IMR-90 (cell line): Measurements from ENCODE around the gene HCFC1R1. TPM values are rescaled to one million over a fixed set of nuclear protein-coding genes. Genes with fewer than 3 reads are reported as not detected.

Experiments used
- ATAC-seq: fragments of 200-7000 bp; cut with Tn5 transposase; 2 replicates; pipeline ENCODE4 v1.9.1; 2020; ENCODE audit warnings: low read depth, mild to moderate bottlenecking, moderate library complexity
- BruUV-seq: library from RNA; stranded (reverse); fragments of 400-500 nt; replicated peaks from 2 replicates; lab custom pipeline; 2021; lab: Mats Ljungman, UMichigan
- CTCF ChIA-PET: fragments of 300-600 bp; formaldehyde crosslinking; extraction: SDS; loops from one replicate; lab custom pipeline; 2021; ENCODE audit warnings: antibody characterized with exemption; lab: Yijun Ruan, JAX
- POLR2A ChIA-PET: fragments of 300-600 bp; sonication (Branson Sonifier 250); formaldehyde crosslinking; loops from one replicate; lab custom pipeline; 2022; ENCODE audit warnings: antibody characterized with exemption; ENCODE audit not compliant: unreplicated experiment; lab: Charles Lee
- DNase-seq: peaks from one replicate; pipeline ENCODE4 v3.0.0; 2013
- H2AFZ ChIP-seq: replicated peaks from 2 replicates; pipeline ENCODE3; 2013; ENCODE audit warnings: low read length, mild to moderate bottlenecking; ENCODE audit not compliant: poor library complexity
- H2AK5ac ChIP-seq: 2 replicates; pipeline ENCODE4 v1.6.1; 2013; ENCODE audit warnings: low read depth, low read length, inconsistent platforms
- H2AK9ac ChIP-seq: replicated peaks from 2 replicates; pipeline ENCODE3; 2013; ENCODE audit warnings: mild to moderate bottlenecking, low read depth, low read length, moderate library complexity; ENCODE audit not compliant: poor library complexity
- H2BK120ac ChIP-seq: 2 replicates; pipeline ENCODE4 v1.6.1; 2013; ENCODE audit warnings: low read depth, low read length, inconsistent platforms
- H2BK15ac ChIP-seq: 3 replicates; pipeline ENCODE4 v1.6.1; 2013; ENCODE audit warnings: low read depth, low read length, inconsistent platforms
- H2BK20ac ChIP-seq: 2 replicates; pipeline ENCODE4 v1.6.1; 2013; ENCODE audit warnings: low read depth, mild to moderate bottlenecking, inconsistent platforms, low read length, moderate library complexity
- H2BK5ac ChIP-seq: 2 replicates; pipeline ENCODE4 v1.6.1; 2013; ENCODE audit warnings: mild to moderate bottlenecking, low read depth, low read length, inconsistent platforms; ENCODE audit not compliant: poor library complexity, severe bottlenecking
- H3K14ac ChIP-seq: replicated peaks from 2 replicates; pipeline ENCODE4 v1.6.1; 2013; ENCODE audit warnings: low read depth, low read length, inconsistent platforms
- H3K18ac ChIP-seq: 2 replicates; pipeline ENCODE4 v1.6.1; 2013; ENCODE audit warnings: low read depth, low read length, control low read depth
- H3K23ac ChIP-seq: 2 replicates; pipeline ENCODE4 v1.6.1; 2013; ENCODE audit warnings: low read depth, low read length, inconsistent platforms
- H3K27ac ChIP-seq: 2 replicates; pipeline ENCODE4 v1.5.1; 2013; ENCODE audit warnings: mild to moderate bottlenecking, control low read depth, low read length; ENCODE audit not compliant: insufficient read depth
- H3K27me3 ChIP-seq: 2 replicates; pipeline ENCODE4 v1.6.1; 2013; ENCODE audit warnings: low read length; ENCODE audit not compliant: control insufficient read depth, insufficient read depth
- H3K36me3 ChIP-seq: 2 replicates; pipeline ENCODE4 v1.6.1; 2013; ENCODE audit warnings: low read length, mixed read lengths; ENCODE audit not compliant: control insufficient read depth, insufficient read depth
- H3K4ac ChIP-seq: 2 replicates; pipeline ENCODE4 v1.6.1; 2013; ENCODE audit warnings: low read depth, low read length, inconsistent platforms
- H3K4me1 ChIP-seq: 2 replicates; pipeline ENCODE4 v1.6.1; 2013; ENCODE audit warnings: low read length, mixed read lengths; ENCODE audit not compliant: control insufficient read depth, insufficient read depth
- H3K4me2 ChIP-seq: 2 replicates; pipeline ENCODE4 v1.6.1; 2013; ENCODE audit warnings: low read depth, mild to moderate bottlenecking, control low read depth, low read length, moderate library complexity
- H3K4me3 ChIP-seq: 2 replicates; pipeline ENCODE4 v1.5.1; 2013; ENCODE audit warnings: low read depth, mild to moderate bottlenecking, control low read depth, low read length, moderate library complexity; ENCODE audit not compliant: insufficient read depth
- H3K56ac ChIP-seq: 2 replicates; pipeline ENCODE4 v1.6.1; 2013; ENCODE audit warnings: low read length, inconsistent platforms; ENCODE audit not compliant: insufficient read depth; ENCODE audit errors: extremely low read depth
- H3K79me1 ChIP-seq, 2 experiments: 2 replicates each; pipeline ENCODE4 v1.6.1; 2013; ENCODE audit warnings: low read length in 2 of 2, inconsistent platforms in 1 of 2, low read depth in 1 of 2
- H3K9ac ChIP-seq: 2 replicates; pipeline ENCODE4 v1.6.1; 2013; ENCODE audit warnings: low read depth, low read length, control low read depth
- H3K9me1 ChIP-seq: 2 replicates; pipeline ENCODE4 v1.6.1; 2013; ENCODE audit warnings: low read length, inconsistent platforms; ENCODE audit not compliant: insufficient read depth
- H3K9me3 ChIP-seq: 2 replicates; pipeline ENCODE4 v1.6.1; 2013; ENCODE audit warnings: low read length; ENCODE audit not compliant: control insufficient read depth, insufficient read depth
- H4K20me1 ChIP-seq: 2 replicates; pipeline ENCODE4 v1.6.1; 2013; ENCODE audit warnings: low read length, inconsistent platforms; ENCODE audit not compliant: insufficient read depth
- H4K5ac ChIP-seq: 2 replicates; pipeline ENCODE4 v1.6.1; 2013; ENCODE audit warnings: mild to moderate bottlenecking, low read depth, low read length, control low read depth
- H4K8ac ChIP-seq, 2 experiments: 2 replicates each; pipeline ENCODE4 v1.6.1; 2013; ENCODE audit warnings: low read depth in 2 of 2, low read length in 2 of 2, control low read depth in 1 of 2, inconsistent platforms in 1 of 2
- H4K91ac ChIP-seq: 2 replicates; pipeline ENCODE4 v1.6.1; 2013; ENCODE audit warnings: low read depth, low read length, inconsistent platforms; ENCODE audit not compliant: insufficient read depth
- BHLHE40 ChIP-seq: fragments of 150-350 bp; IDR thresholded peaks from 2 replicates; pipeline ENCODE4 v1.6.1; 2016; ENCODE audit warnings: mild to moderate bottlenecking, low read depth, low read length
- CEBPB ChIP-seq: IDR thresholded peaks from 2 replicates; pipeline ENCODE4 v1.6.1; 2012; ENCODE audit warnings: low read depth, low read length, improper control_type of control experiment
- CHD1 ChIP-seq: IDR thresholded peaks from 2 replicates; pipeline ENCODE4 v1.6.1; 2012; ENCODE audit warnings: low read depth, low read length, improper control_type of control experiment
- CTCF ChIP-seq: conservative IDR thresholded peaks from 2 replicates; pipeline ENCODE4 v1.5.1; 2012; ENCODE audit warnings: mild to moderate bottlenecking, low read depth, low read length, improper control_type of control experiment
- ELK1 ChIP-seq: fragments of 150-350 bp; IDR thresholded peaks from 2 replicates; pipeline ENCODE4 v1.6.1; 2016; ENCODE audit warnings: low read depth, mild to moderate bottlenecking, low read length, moderate library complexity, borderline replicate concordance
- FOS ChIP-seq: fragments of 150-350 bp; IDR thresholded peaks from 2 replicates; pipeline ENCODE4 v1.6.1; 2016; ENCODE audit warnings: low read depth, low read length
- MAFK ChIP-seq: IDR thresholded peaks from 2 replicates; pipeline ENCODE4 v1.6.1; 2012; ENCODE audit warnings: low read depth, low read length, improper control_type of control experiment
- MAZ ChIP-seq: IDR thresholded peaks from 2 replicates; pipeline ENCODE4 v1.6.1; 2012; ENCODE audit warnings: low read depth, mild to moderate bottlenecking, low read length, improper control_type of control experiment, moderate library complexity, borderline replicate concordance
- MXI1 ChIP-seq: IDR thresholded peaks from 2 replicates; pipeline ENCODE4 v1.6.1; 2012; ENCODE audit warnings: low read depth, mild to moderate bottlenecking, low read length, moderate library complexity, borderline replicate concordance
- NFE2L2 ChIP-seq: fragments of 150-350 bp; IDR thresholded peaks from 2 replicates; pipeline ENCODE4 v1.6.1; 2016; ENCODE audit warnings: low read depth, mild to moderate bottlenecking, low read length
- POLR2A ChIP-seq: IDR thresholded peaks from 2 replicates; pipeline ENCODE4 v1.6.1; 2012; ENCODE audit warnings: mild to moderate bottlenecking, low read depth, low read length
- RAD21 ChIP-seq: IDR thresholded peaks from 2 replicates; pipeline ENCODE4 v1.6.1; 2012; ENCODE audit warnings: low read length, improper control_type of control experiment
- RCOR1 ChIP-seq: IDR thresholded peaks from 2 replicates; pipeline ENCODE4 v1.6.1; 2012; ENCODE audit warnings: mild to moderate bottlenecking, low read length, improper control_type of control experiment; ENCODE audit not compliant: insufficient replicate concordance
- RFX5 ChIP-seq: IDR thresholded peaks from 2 replicates; pipeline ENCODE4 v1.8.0; 2012; ENCODE audit warnings: low read depth, mild to moderate bottlenecking, low read length, moderate library complexity
- SMC3 ChIP-seq: fragments of 150-350 bp; IDR thresholded peaks from 2 replicates; pipeline ENCODE4 v1.6.1; 2016; ENCODE audit warnings: low read depth, mild to moderate bottlenecking, antibody characterized with exemption, low read length, moderate library complexity
- USF2 ChIP-seq: fragments of 150-350 bp; IDR thresholded peaks from 2 replicates; pipeline ENCODE4 v1.6.1; 2017; ENCODE audit warnings: mild to moderate bottlenecking, antibody characterized with exemption, low read length, low read depth
- WGBS, 2 experiments: methylation state at CpG; one replicate each; pipeline versions ENCODE4 v1.1.5 to v1.1.7; 2013; ENCODE audit warnings: missing lambda C conversion rate in 2 of 2; ENCODE audit not compliant: insufficient read length in 1 of 2; ENCODE audit errors: extremely low coverage in 2 of 2; 5-methylcytosine and 5-hydroxymethylcytosine counted together
- dilution Hi-C: fragments of 300-500 bp; cut with HindIII; formaldehyde crosslinking; loops from one replicate; pipeline ENCODE4 v1.14.3; 2018; ENCODE audit warnings: low sequenced_read_pairs; ENCODE audit not compliant: unreplicated experiment
- in situ Hi-C: fragments of 300-500 bp; cut with MboI; formaldehyde crosslinking; loops from 3 replicates; pipeline ENCODE4 v1.14.3; 2019; ENCODE audit warnings: low sequenced_read_pairs, inconsistent platforms, mixed read lengths
- intact Hi-C: fragments of 100-400 bp; cut with micrococcal nuclease; formaldehyde crosslinking; loops from 2 replicates; pipeline ENCODE4 v1.10.0; 2022
- polyA plus RNA-seq, 3 experiments: library from polyadenylated mRNA; depleted of rRNA; stranded (reverse); fragments of >200 nt; gene quantifications; 2 replicates each; pipeline ENCODE4 v1.2.3, GENCODE V29; 2012; ENCODE audit warnings: low replicate concordance in 1 of 3
- total RNA-seq: library from RNA; depleted of rRNA; stranded (reverse); fragments of >200 nt; gene quantifications from 2 replicates; pipeline ENCODE4 v1.2.3, GENCODE V29; 2012

HCFC1R1 gene
- total and polyA plus RNA-seq, 2 of the 4 experiments (the other 2 are of a cell fraction), result 7.2 to 57.9 TPM

DNA sequence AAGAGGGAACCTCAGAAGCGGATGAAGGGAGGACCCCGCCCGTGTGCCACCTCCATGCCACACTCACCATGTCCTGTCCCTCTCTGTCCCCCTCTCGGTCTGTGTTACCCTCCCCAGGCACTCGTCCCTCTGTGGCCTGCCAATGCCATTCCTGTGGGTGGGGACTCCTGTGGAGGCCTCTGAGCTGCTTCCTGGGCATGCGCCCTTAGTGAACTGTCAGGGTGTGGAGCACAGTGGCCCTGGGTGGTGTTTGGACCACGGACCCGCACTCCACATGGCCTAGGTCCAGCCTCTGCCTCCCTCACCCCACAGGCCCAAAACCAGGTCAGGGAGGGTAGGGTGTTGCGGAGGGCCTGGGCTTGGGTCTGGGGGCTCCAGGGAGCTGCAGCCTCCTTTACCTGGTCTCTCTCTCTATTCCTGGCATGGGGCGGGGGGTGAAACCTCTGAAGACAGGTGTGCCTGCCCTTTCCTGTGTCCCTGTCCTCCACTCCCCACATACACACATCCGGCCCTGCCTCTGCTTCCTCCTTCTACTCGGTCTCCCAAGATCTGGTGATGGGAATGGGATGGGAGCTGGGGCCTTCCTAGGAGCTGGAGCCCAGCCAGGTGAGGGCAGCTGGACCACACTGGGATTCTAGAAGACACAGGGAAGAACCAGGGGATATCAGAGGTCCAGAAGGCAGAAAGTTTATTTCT lies 32.0 kb downstream of the HCFC1R1 start:
- Histone ChIP-seq H3K36me3 (no peaks in the 10 kb centered on the region), H2BK20ac (no peak overlapping the region), H2AK9ac (no peak overlapping the region), H2AFZ (no peak overlapping the region), H3K4me2 (no peak overlapping the region), H4K20me1 (no peaks in the 10 kb centered on the region), H3K4me3 (no peak overlapping the region), H4K5ac (no peak overlapping the region), H3K9me1 (no peaks in the 10 kb centered on the region), H2AK5ac (no peak overlapping the region), H4K8ac (no peak overlapping the region), H3K9me3 (no peaks in the 10 kb centered on the region), H3K56ac (no peak overlapping the region), H3K79me1 (no peaks in the 10 kb centered on the region), H3K27ac (no peak overlapping the region), H3K18ac (no peak overlapping the region), H3K23ac (no peak overlapping the region), H2BK5ac (no peak overlapping the region), H4K91ac (no peak overlapping the region), H3K14ac (no peak overlapping the region), H2BK120ac (no peak overlapping the region), H3K4me1 (no peaks in the 10 kb centered on the region), H3K4ac (no peak overlapping the region), H3K9ac (no peak overlapping the region), H2BK15ac (no peak overlapping the region), H3K27me3 (peaks cover 36% of the 10 kb centered on the region)
- BruUV-seq, result no TSS peak
- ATAC-seq (no peak), DNase-seq (no peak)
- TF ChIP-seq RCOR1 (no peak), RAD21 (no peak), POLR2A (no peak), BHLHE40 (no peak), CTCF (no peak), MAFK (no peak), MAZ (no peak), CEBPB (no peak), FOS (no peak), CHD1 (no peak), USF2 (no peak), RFX5 (no peak), SMC3 (no peak), ELK1 (no peak), NFE2L2 (no peak), MXI1 (no peak)
- POLR2A ChIA-PET, result no interaction called here
- dilution Hi-C loops (no loop called here), in situ Hi-C loops (no loop called here), intact Hi-C loops (no loop called here)
- WGBS, 2 experiments, result no CpG with 5 or more reads among the region's 12 CpGs
- CTCF ChIA-PET, result no interaction called here
